HepG2 (cell line): ENCODE results near the gene FAM162A. TPM values are rescaled to one million over a fixed set of nuclear protein-coding genes. Genes with fewer than 3 reads are reported as not detected.
A peak's percentile ranks its signal among the peaks of the same experiment; 100 is the strongest.

Experiments used
- ARHGAP35 ChIP-seq: sonication (generic); formaldehyde crosslinking; IDR thresholded peaks from 2 replicates; pipeline ENCODE4 v1.9.0; 2022; ENCODE audit warnings: mild to moderate bottlenecking, inconsistent platforms, moderate library complexity, missing genetic modification reagents, borderline replicate concordance
- HIC2 ChIP-seq: sonication (generic); formaldehyde crosslinking; IDR thresholded peaks from 2 replicates; pipeline ENCODE4 v1.9.0; 2022; ENCODE audit warnings: low read depth, missing genetic modification reagents
- KAT8 ChIP-seq: IDR thresholded peaks from 2 replicates; pipeline ENCODE4 v1.6.1; 2016; ENCODE audit warnings: missing genetic modification reagents, missing compliant biosample characterization
- MXD3 ChIP-seq: IDR thresholded peaks from 2 replicates; pipeline ENCODE4 v1.6.1; 2016; ENCODE audit warnings: mild to moderate bottlenecking, missing biosample characterization, missing genetic modification reagents
- NCOA2 ChIP-seq: sonication (generic); formaldehyde crosslinking; IDR thresholded peaks from 2 replicates; pipeline ENCODE4 v1.8.0; 2022; ENCODE audit warnings: inconsistent platforms
- NPAS2 ChIP-seq: sonication (generic); formaldehyde crosslinking; IDR thresholded peaks from 2 replicates; pipeline ENCODE4 v1.8.0; 2022; ENCODE audit warnings: mild to moderate bottlenecking, missing genetic modification reagents, borderline replicate concordance
- RFX5 ChIP-seq: IDR thresholded peaks from 2 replicates; pipeline ENCODE4 v1.6.1; 2011; ENCODE audit warnings: low read depth, low read length, improper control_type of control experiment
- RXRB ChIP-seq: IDR thresholded peaks from 2 replicates; pipeline ENCODE4 v1.6.1; 2016; ENCODE audit warnings: borderline replicate concordance, missing genetic modification reagents, missing compliant biosample characterization
- SALL2 ChIP-seq: sonication (generic); formaldehyde crosslinking; IDR thresholded peaks from 2 replicates; pipeline ENCODE4 v1.8.1; 2023; ENCODE audit warnings: mild to moderate bottlenecking, missing genetic modification reagents, inconsistent platforms
- SIX1 ChIP-seq: sonication (generic); formaldehyde crosslinking; IDR thresholded peaks from 2 replicates; pipeline ENCODE4 v1.4.0; 2020; ENCODE audit warnings: missing genetic modification reagents, borderline replicate concordance
- ZBTB40 ChIP-seq, 2 experiments: fragments of 450-650 bp in 1 of 2; sonication (generic) in 1 of 2; formaldehyde crosslinking in 1 of 2; IDR thresholded peaks; 2 replicates each; pipeline versions ENCODE4 v1.6.1 to v1.8.0; 2016 to 2022; ENCODE audit warnings: antibody characterized with exemption in 1 of 2, mild to moderate bottlenecking in 1 of 2, missing genetic modification reagents in 1 of 2
- ZNF580 ChIP-seq: IDR thresholded peaks from 2 replicates; pipeline ENCODE4 v1.6.1; 2016; ENCODE audit warnings: low read depth, borderline replicate concordance
- ZNF737 ChIP-seq: sonication (generic); formaldehyde crosslinking; IDR thresholded peaks from 2 replicates; pipeline ENCODE4 v1.5.0; 2020; ENCODE audit warnings: missing genetic modification reagents, mild to moderate bottlenecking, borderline replicate concordance
- ZNF879 ChIP-seq: sonication (generic); formaldehyde crosslinking; IDR thresholded peaks from 2 replicates; pipeline ENCODE4 v1.8.1; 2023; ENCODE audit warnings: missing genetic modification reagents
- polyA plus RNA-seq, 8 experiments: library from polyadenylated mRNA; depleted of rRNA in 3 of 8; stranded (reverse) in 7 of 8; unstranded in 1 of 8; fragments of >200 nt; fragmentation: Illumina TruSeq in 4 of 8; extraction: Trizol in 4 of 8; gene quantifications; 2 replicates each; pipeline versions ENCODE4 v1.2.1 to v1.2.3, GENCODE V29; 2011 to 2016; ENCODE audit warnings: low read depth in 4 of 8, missing spikeins in 1 of 8, mixed read lengths in 1 of 8; ENCODE audit not compliant: insufficient read depth in 1 of 8
- total RNA-seq, 5 experiments: library from RNA; depleted of rRNA; stranded (reverse); fragments of >200 nt; fragmentation: Illumina TruSeq; extraction: Trizol; gene quantifications; 2 replicates each; pipeline ENCODE4 v1.2.3, GENCODE V29; 2016; ENCODE audit warnings: low read depth in 1 of 5

Gene FAM162A
- total and polyA plus RNA-seq, 2 of the 13 experiments (the other 11 are each of a cell fraction or from before 2014, with no cell fraction given), result 115 to 155 TPM

DNA sequence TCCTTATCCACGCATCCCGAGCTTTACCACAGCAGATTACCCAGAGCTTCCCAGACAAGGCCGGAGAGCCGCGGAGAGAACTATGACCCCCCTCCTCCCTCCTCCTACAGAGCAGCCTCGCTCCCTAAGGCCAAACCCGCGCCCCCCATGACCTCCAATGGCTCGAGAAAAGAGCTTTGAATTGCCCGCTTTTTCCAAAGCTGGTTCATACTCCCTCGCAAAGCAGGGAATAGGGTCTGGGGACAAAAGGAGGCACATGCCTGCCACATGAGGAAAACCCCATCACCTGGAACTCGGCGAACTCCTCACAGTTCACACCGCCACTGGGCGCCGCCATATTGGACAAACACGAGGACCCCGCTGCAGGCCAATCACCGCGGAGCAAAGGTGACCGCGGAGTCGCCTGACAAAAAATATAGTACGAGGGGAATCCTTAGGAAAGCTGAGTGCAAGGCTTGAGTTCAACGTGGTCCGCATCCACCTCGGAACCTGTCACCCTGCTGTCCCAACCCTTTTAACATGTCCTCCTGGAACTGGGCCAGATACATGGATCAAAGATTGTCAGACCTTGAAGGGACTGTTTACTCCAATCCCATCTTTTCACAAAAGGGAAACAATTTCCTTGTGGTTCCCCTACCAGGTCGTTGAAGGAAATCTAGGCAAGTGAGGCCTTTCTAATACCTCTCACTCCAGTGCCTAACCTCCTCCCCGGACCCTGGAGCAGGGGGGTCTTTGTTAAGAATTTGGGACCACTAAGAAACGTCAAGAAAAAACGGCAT lies 905 bp upstream of the FAM162A start, which contains the start of gene MIX23 (continued):
- TF ChIP-seq ZBTB40 (IDR thresholded peaks at IDR 0.05) (no peak), ZBTB40 (CRISPR knock-in tag; IDR thresholded peaks at IDR 0.05) (peak; percentile 89), KAT8 (CRISPR knock-in tag) (peak; percentile 94), SALL2 (CRISPR knock-in tag) (no peak; the same call in 1 of the 2 replicates), RFX5 (no peak), RXRB (0 out of 2 replicates have a peak, but pooled peaks have one; percentile 52), NCOA2 (CRISPR knock-in tag) (peak; percentile 42), ZNF737 (CRISPR knock-in tag) (peak; percentile 31; the same call in 1 of the 2 replicates), NPAS2 (CRISPR knock-in tag) (no peak), ZNF879 (CRISPR knock-in tag) (peak; percentile 29; the same call in 1 of the 2 replicates), HIC2 (CRISPR knock-in tag) (0 out of 2 replicates have a peak, but pooled peaks have one; percentile 20), ZNF580 (CRISPR knock-in tag) (peak; percentile 86; the same call in 1 of the 2 replicates), MXD3 (CRISPR knock-in tag) (peak; percentile 83), ARHGAP35 (0 out of 2 replicates have a peak, but pooled peaks have one; percentile 64), SIX1 (no peak; the same call in 1 of the 2 replicates)
